Measurements from ENCODE around the gene OTX1.

The OTX1 gene

DNA sequence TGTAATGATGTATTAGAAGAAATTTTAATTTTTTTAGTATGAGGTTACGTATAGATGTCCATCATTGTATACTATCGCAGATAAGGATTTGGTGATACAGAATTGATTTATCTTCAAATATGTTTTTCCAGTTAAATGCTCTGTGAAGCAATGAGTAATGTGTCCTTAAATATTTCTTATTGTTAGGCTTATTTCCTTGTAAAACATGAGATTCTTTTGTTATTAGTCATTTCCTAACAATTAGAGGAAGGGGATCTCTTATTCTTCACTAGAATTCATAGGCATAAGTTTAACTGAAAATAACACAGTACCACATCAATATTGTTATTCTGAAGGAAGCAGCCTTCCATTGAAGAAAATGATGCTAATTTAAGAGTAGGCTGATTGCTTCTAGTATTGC, 15.5 kb upstream of the OTX1 start:
- no peaks in the 10 kb centered on the region for H3K27me3 ChIP-seq (ENCODE audit: insufficient read depth, insufficient read length)
- H3K36me3 ChIP-seq (ENCODE audit: insufficient read depth, insufficient read length, low read length): no peaks in the 10 kb centered on the region
- DNase-seq (ENCODE audit: low read depth, low spot score): no peak
- no peak for TF ChIP-seq ZNF274 (IDR thresholded peaks at IDR 0.05; ENCODE audit: low read depth, low read length)
- TF ChIP-seq SUZ12 (IDR thresholded peaks at IDR 0.05; ENCODE audit: extremely low read depth, insufficient read depth, insufficient read length): no peak
- no peak for TF ChIP-seq YY1 (IDR thresholded peaks at IDR 0.05; ENCODE audit: insufficient read depth, insufficient read length)
- H3K9me3 ChIP-seq (ENCODE audit: insufficient read depth, low read length): no peaks in the 10 kb centered on the region
- no peak overlapping the region for H3K4me3 ChIP-seq (ENCODE audit: insufficient read length, low read depth)
- H3K4me1 ChIP-seq (ENCODE audit: insufficient read depth, insufficient read length): no peaks in the 10 kb centered on the region
- H3K9ac ChIP-seq (ENCODE audit: insufficient read length, low read depth): no peak overlapping the region

DNA sequence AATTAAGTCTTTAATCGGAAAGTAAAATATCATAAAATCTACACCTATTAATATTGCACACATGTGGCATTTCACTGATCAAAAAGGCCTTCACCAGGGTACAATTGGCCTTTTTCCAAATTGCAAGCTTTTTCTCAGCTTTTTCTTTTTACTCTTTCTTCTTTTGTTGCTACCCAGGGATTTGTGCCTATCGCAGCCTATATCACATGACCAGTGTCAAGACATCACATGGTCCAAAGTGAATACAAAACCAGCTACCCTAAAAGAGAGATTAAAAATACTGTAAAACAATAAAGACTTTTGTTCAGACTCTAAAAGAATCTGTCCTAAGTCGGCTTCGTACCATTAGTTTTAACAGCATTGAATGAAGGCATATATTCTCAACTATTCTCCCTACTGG, 15.0 kb upstream of the OTX1 start:
- H3K9ac ChIP-seq (ENCODE audit: insufficient read length, low read depth): no peak overlapping the region
- no peaks in the 10 kb centered on the region for H3K27me3 ChIP-seq (ENCODE audit: insufficient read depth, insufficient read length)
- H3K4me3 ChIP-seq (ENCODE audit: insufficient read length, low read depth): no peak overlapping the region
- no peaks in the 10 kb centered on the region for H3K4me1 ChIP-seq (ENCODE audit: insufficient read depth, insufficient read length)
- TF ChIP-seq YY1 (IDR thresholded peaks at IDR 0.05; ENCODE audit: insufficient read depth, insufficient read length): no peak
- no peak for TF ChIP-seq ZNF274 (IDR thresholded peaks at IDR 0.05; ENCODE audit: low read depth, low read length)
- no peak for TF ChIP-seq SUZ12 (IDR thresholded peaks at IDR 0.05; ENCODE audit: extremely low read depth, insufficient read depth, insufficient read length)
- no peaks in the 10 kb centered on the region for H3K9me3 ChIP-seq (ENCODE audit: insufficient read depth, low read length)
- DNase-seq (ENCODE audit: low read depth, low spot score): no peak
- no peaks in the 10 kb centered on the region for H3K36me3 ChIP-seq (ENCODE audit: insufficient read depth, insufficient read length, low read length)

DNA sequence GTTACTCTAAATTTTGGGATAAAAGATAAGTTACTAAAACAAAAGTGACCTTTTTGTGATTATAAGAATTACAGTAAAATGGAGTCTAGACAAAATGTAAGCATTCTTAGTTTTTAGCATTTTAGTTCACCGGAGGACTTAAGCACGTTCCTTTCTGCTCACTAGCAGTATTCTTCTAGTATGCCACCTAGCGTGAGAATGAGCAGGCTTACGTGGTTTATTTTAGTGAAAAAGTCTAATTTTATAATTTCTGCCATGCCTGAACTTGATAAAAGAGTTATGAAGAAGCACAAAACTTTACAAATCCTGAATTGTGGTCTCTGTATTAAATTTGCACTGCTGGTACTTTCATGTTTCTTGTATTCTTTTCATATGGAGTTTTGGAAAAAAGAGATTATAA, 12.6 kb upstream of the OTX1 start:
- H3K9ac ChIP-seq (ENCODE audit: insufficient read length, low read depth): no peak overlapping the region
- peaks cover 3% of the 10 kb centered on the region for H3K27me3 ChIP-seq (ENCODE audit: insufficient read depth, insufficient read length)
- no peak for DNase-seq (ENCODE audit: low read depth, low spot score)
- TF ChIP-seq SUZ12 (IDR thresholded peaks at IDR 0.05; ENCODE audit: extremely low read depth, insufficient read depth, insufficient read length): no peak
- no peak for TF ChIP-seq ZNF274 (IDR thresholded peaks at IDR 0.05; ENCODE audit: low read depth, low read length)
- TF ChIP-seq YY1 (IDR thresholded peaks at IDR 0.05; ENCODE audit: insufficient read depth, insufficient read length): no peak
- H3K9me3 ChIP-seq (ENCODE audit: insufficient read depth, low read length): no peaks in the 10 kb centered on the region
- no peaks in the 10 kb centered on the region for H3K36me3 ChIP-seq (ENCODE audit: insufficient read depth, insufficient read length, low read length)
- no peaks in the 10 kb centered on the region for H3K4me1 ChIP-seq (ENCODE audit: insufficient read depth, insufficient read length)
- no peak overlapping the region for H3K4me3 ChIP-seq (ENCODE audit: insufficient read length, low read depth)

DNA sequence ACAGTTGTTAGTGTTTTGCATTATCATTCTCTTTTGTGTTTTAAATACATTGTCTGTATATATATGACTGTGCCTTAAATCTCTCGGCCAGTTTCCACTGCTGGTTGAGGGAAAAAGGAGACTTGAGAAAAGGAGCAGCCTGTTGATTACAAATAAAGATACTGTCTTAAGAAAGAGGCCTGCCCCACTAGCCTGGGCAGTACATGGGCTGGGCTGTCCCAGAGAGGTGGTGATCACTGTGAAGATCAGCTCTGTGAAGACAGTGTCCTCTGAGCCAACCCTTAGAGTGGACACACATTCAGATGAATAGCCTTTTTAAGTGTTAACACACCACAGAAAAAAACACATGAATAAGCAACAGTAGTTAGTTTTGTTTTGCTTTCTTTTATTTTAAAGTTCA, 10.0 kb upstream of the OTX1 start:
- no peak overlapping the region for H3K4me3 ChIP-seq (ENCODE audit: insufficient read length, low read depth)
- H3K9ac ChIP-seq (ENCODE audit: insufficient read length, low read depth): no peak overlapping the region
- no peak for DNase-seq (ENCODE audit: low read depth, low spot score)
- TF ChIP-seq SUZ12 (IDR thresholded peaks at IDR 0.05; ENCODE audit: extremely low read depth, insufficient read depth, insufficient read length) (no peak), ZNF274 (IDR thresholded peaks at IDR 0.05; ENCODE audit: low read depth, low read length) (no peak), YY1 (IDR thresholded peaks at IDR 0.05; ENCODE audit: insufficient read depth, insufficient read length) (no peak)
- H3K36me3 ChIP-seq (ENCODE audit: insufficient read depth, insufficient read length, low read length): no peaks in the 10 kb centered on the region
- H3K4me1 ChIP-seq (ENCODE audit: insufficient read depth, insufficient read length): no peaks in the 10 kb centered on the region
- peaks cover 20% of the 10 kb centered on the region for H3K27me3 ChIP-seq (ENCODE audit: insufficient read depth, insufficient read length)
- H3K9me3 ChIP-seq (ENCODE audit: insufficient read depth, low read length): no peaks in the 10 kb centered on the region

DNA sequence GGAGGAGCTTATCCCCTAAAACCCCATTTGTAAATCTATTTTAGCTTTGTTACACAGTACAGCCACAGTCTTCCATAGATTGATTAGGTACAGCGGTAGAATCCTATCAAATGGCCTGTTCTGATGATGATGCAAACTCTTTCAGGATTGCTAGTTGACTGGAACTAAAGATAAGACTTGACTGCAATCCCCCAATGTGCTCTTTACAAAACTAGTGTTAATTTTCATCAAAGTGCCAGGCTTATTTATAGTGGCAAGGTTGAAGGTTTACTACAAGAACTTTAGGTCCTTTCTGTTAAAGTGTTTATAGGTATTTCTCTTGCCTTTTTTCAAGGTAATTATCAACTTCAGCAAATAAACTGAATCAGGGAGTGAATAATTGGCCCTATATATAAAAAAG, 9.0 kb upstream of the OTX1 start:
- no peak for DNase-seq (ENCODE audit: low read depth, low spot score)
- no peaks in the 10 kb centered on the region for H3K36me3 ChIP-seq (ENCODE audit: insufficient read depth, insufficient read length, low read length)
- H3K27me3 ChIP-seq (ENCODE audit: insufficient read depth, insufficient read length): peaks cover 30% of the 10 kb centered on the region
- TF ChIP-seq SUZ12 (IDR thresholded peaks at IDR 0.05; ENCODE audit: extremely low read depth, insufficient read depth, insufficient read length): no peak
- TF ChIP-seq YY1 (IDR thresholded peaks at IDR 0.05; ENCODE audit: insufficient read depth, insufficient read length): no peak
- no peak for TF ChIP-seq ZNF274 (IDR thresholded peaks at IDR 0.05; ENCODE audit: low read depth, low read length)
- no peak overlapping the region for H3K9ac ChIP-seq (ENCODE audit: insufficient read length, low read depth)
- H3K4me3 ChIP-seq (ENCODE audit: insufficient read length, low read depth): no peak overlapping the region
- no peaks in the 10 kb centered on the region for H3K9me3 ChIP-seq (ENCODE audit: insufficient read depth, low read length)
- H3K4me1 ChIP-seq (ENCODE audit: insufficient read depth, insufficient read length): no peaks in the 10 kb centered on the region

DNA sequence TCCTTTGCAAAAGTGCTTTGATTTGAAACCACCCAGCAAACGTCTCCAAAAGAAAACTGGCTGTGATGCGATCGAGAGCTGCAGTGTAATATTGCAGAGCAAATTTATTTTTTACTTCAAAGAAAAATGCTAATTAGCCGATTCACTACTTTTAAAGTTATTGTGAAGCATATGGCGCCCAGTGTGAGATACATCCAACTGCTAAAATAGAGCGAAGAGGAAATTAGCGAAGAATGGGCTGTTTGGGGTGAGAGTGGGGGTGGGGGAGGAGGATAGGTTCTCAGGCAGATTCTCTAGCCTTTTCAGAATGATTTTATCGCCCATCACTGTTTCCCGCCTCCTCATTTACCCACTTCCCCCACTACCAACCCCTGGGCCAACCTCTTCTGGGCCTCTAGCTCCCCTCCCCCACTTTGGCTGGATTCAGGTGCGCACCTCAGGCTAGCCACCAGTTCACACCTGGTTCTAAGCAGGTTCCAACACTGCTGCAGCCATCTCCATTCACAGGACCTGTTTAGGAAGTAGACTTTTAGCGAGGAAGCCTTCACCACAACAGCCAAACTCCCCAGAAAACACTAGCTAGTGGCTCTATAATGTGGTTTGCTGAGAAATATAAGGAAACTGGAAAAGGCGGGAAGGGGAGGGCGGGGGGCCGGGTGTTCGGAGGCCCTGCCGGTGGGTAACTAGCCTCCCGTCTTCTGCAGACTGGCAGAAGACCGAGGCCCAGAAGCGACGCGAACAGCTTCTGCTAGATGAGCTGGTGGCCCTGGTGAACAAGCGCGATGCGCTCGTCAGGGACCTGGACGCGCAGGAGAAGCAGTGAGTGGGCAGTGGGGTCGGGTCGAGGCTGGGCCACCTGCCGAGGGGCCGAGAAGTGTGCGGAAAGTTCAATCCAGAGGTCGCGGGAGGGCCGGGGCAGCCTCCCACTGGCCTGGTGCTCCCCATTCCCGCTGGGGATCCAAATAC, 6.0 kb upstream of the OTX1 start:
- no peaks in the 10 kb centered on the region for H3K9me3 ChIP-seq (ENCODE audit: insufficient read depth, low read length)
- no peak for DNase-seq (ENCODE audit: low read depth, low spot score)
- no peak overlapping the region for H3K4me3 ChIP-seq (ENCODE audit: insufficient read length, low read depth)
- no peak for TF ChIP-seq YY1 (IDR thresholded peaks at IDR 0.05; ENCODE audit: insufficient read depth, insufficient read length)
- TF ChIP-seq ZNF274 (IDR thresholded peaks at IDR 0.05; ENCODE audit: low read depth, low read length): no peak
- TF ChIP-seq SUZ12 (IDR thresholded peaks at IDR 0.05; ENCODE audit: extremely low read depth, insufficient read depth, insufficient read length): no peak
- peaks cover 5% of the 10 kb centered on the region for H3K4me1 ChIP-seq (ENCODE audit: insufficient read depth, insufficient read length)
- no peak overlapping the region for H3K9ac ChIP-seq (ENCODE audit: insufficient read length, low read depth)
- H3K36me3 ChIP-seq (ENCODE audit: insufficient read depth, insufficient read length, low read length): no peaks in the 10 kb centered on the region
- peaks cover 61% of the 10 kb centered on the region for H3K27me3 ChIP-seq (ENCODE audit: insufficient read depth, insufficient read length)

DNA sequence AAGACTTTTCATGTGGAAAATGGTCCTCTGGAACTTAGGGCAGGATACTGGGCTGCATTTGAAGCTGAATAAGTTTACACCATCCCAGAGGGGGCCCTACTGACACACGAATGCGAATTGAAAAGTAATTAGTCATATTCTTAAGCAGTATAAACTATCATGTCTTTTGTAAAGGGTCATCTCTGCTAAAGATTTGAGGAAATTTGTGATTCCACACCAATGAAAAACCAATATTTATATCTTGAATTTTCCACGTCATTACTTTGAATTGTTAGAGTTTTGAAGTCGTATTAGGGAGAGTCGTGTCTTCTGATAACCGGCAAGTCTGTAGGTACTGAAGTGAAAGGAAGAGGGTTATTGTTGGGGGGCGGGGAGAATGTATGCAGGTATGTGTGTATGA, 4.1 kb upstream of the OTX1 start:
- no peak for DNase-seq (ENCODE audit: low read depth, low spot score)
- no peak overlapping the region for H3K9ac ChIP-seq (ENCODE audit: insufficient read length, low read depth)
- H3K4me1 ChIP-seq (ENCODE audit: insufficient read depth, insufficient read length): peaks cover 5% of the 10 kb centered on the region
- no peaks in the 10 kb centered on the region for H3K36me3 ChIP-seq (ENCODE audit: insufficient read depth, insufficient read length, low read length)
- H3K4me3 ChIP-seq (ENCODE audit: insufficient read length, low read depth): no peak overlapping the region
- TF ChIP-seq YY1 (IDR thresholded peaks at IDR 0.05; ENCODE audit: insufficient read depth, insufficient read length) (no peak), SUZ12 (IDR thresholded peaks at IDR 0.05; ENCODE audit: extremely low read depth, insufficient read depth, insufficient read length) (no peak), ZNF274 (IDR thresholded peaks at IDR 0.05; ENCODE audit: low read depth, low read length) (no peak)
- H3K27me3 ChIP-seq (ENCODE audit: insufficient read depth, insufficient read length): peaks cover 73% of the 10 kb centered on the region
- H3K9me3 ChIP-seq (ENCODE audit: insufficient read depth, low read length): no peaks in the 10 kb centered on the region
